Epithelial cell of esophagus (primary cell): ENCODE data around the gene MYL4.
"Not testable (repeated sequence)": the region's sequence is repeated elsewhere in the genome, so short reads cannot be mapped to it uniquely, and the experiment has no call there.

Experiments used
- DNase-seq: peaks from one replicate; pipeline ENCODE4 v3.0.0; 2010; ENCODE audit warnings: low read depth
- H3K4me3 ChIP-seq: 2 replicates; pipeline ENCODE4 v1.5.1; 2011; ENCODE audit warnings: mild to moderate bottlenecking, low read length, control low read depth
- CTCF ChIP-seq: IDR thresholded peaks from 2 replicates; pipeline ENCODE4 v1.5.1; 2011; ENCODE audit warnings: low read depth, mild to moderate bottlenecking, low read length, control low read depth, inconsistent platforms; ENCODE audit not compliant: insufficient read depth; ENCODE audit errors: missing control alignments

MYL4 gene

GRCh38 chr17:47212458-47212857 lies 3.3 kb downstream of the MYL4 start:
- TF ChIP-seq CTCF: no peak
- DNase-seq: no peak
- H3K4me3 ChIP-seq: no peak overlapping the region

- TF ChIP-seq CTCF: no peak
These were observed 4.4 kb downstream of the MYL4 start for GRCh38 chr17:47213540-47213939.

GRCh38 chr17:47214931-47215330 lies 5.8 kb downstream of the MYL4 start:
- DNase-seq: no peak
- TF ChIP-seq CTCF: no peak

More at GRCh38 chr17:47213540-47213939, 4.4 kb downstream of the MYL4 start:
- H3K4me3 ChIP-seq: no peak overlapping the region
- DNase-seq: no peak

GRCh38 chr17:47216821-47217220 lies 7.7 kb downstream of the MYL4 start:
- not testable (repeated sequence) for DNase-seq, H3K4me3 ChIP-seq

More at GRCh38 chr17:47214931-47215330, 5.8 kb downstream of the MYL4 start:
- H3K4me3 ChIP-seq: no peak overlapping the region

GRCh38 chr17:47217279-47217678 lies 8.1 kb downstream of the MYL4 start:
- not testable (repeated sequence) for DNase-seq, H3K4me3 ChIP-seq

GRCh38 chr17:47218896-47219430 lies 9.8 kb downstream of the MYL4 start:
- no peak overlapping the region for H3K4me3 ChIP-seq
- TF ChIP-seq CTCF: no peak
- no peak for DNase-seq

- no peak for DNase-seq
- no peak overlapping the region for H3K4me3 ChIP-seq
- no peak for TF ChIP-seq CTCF
These were observed 10.7 kb downstream of the MYL4 start for GRCh38 chr17:47219621-47220475.

GRCh38 chr17:47220531-47220999 lies 11.4 kb downstream of the MYL4 start:
- no peak for TF ChIP-seq CTCF
- H3K4me3 ChIP-seq: no peak overlapping the region
- DNase-seq: peak; percentile 80
